COLO829 (cell line): ENCODE results near the gene CREG1.
"Not testable (repeated sequence)": the region's sequence is repeated elsewhere in the genome, so short reads cannot be mapped to it uniquely, and the experiment has no call there.

Experiments
- DNase-seq: peaks from one replicate; pipeline ENCODE4 v3.0.0; 2012; ENCODE audit warnings: low spot score

The CREG1 gene

DNA sequence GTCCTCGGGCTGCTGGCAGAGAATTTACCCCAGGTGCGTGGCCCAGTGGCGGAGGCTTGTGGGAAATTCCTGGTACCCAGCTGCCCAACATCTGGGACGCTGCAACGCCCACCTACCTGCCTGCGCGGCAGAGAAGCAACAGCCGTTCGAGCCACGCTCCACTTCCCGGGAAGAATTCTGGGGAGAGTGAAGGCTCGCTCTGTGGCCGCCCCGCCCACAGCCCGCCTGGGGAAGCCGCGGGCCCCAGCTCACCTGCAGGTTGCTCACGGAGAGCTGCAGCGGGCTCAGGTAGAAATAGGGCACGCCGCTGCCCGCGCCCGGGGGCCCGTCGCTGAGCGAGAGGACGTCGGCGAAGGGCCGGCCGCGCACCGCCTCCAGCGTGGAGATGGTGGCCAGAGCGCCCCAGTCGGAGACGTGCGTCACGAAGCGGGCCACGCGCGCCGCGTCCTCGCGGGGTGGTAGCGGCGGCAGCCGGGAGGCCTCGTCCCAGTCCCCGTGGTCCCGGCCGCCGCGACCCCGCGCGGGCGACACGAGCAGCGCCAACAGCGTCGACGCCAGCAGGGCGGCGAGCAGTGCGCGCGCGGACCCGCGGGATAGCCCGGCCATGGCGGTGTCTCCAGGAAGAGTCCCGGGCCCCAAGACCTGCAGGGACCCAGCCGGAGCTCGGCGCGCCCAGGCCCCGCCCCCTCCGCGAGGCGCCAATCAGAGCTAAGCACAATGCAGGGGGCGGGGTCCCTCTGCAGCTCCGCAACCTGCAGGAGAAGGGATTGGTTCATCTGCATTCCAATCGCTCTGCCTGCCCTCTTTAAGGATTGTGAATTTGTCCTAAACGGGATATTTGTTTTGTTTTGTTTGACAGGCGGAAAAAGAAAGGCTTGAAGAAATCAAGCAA is at the start of gene CREG1:
Gene CREG1 (minus strand): TSS at position 627 of the 892 bp plus-strand sequence.
- peak; percentile 95 for DNase-seq

DNA sequence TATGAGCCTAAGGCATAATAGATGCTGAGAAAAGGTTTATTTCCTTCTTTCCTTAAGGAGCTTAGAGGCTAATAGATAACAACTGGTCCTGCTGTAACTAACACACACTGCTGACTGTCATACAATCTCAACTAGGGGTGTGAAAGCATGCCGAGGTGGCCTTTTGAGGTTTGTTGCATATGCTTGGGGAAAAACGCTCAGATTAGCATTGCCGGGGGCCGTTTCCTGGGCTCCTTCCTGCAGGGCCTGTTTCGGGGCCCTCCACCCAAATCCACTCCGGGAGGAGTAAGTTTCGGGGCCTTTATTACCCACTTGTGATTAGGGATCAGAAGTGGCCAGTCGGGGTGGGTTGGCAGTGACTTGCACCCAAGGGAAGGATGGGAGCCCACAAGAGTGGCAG is 49.3 kb upstream of the CREG1 start:
- no peak for DNase-seq

DNA sequence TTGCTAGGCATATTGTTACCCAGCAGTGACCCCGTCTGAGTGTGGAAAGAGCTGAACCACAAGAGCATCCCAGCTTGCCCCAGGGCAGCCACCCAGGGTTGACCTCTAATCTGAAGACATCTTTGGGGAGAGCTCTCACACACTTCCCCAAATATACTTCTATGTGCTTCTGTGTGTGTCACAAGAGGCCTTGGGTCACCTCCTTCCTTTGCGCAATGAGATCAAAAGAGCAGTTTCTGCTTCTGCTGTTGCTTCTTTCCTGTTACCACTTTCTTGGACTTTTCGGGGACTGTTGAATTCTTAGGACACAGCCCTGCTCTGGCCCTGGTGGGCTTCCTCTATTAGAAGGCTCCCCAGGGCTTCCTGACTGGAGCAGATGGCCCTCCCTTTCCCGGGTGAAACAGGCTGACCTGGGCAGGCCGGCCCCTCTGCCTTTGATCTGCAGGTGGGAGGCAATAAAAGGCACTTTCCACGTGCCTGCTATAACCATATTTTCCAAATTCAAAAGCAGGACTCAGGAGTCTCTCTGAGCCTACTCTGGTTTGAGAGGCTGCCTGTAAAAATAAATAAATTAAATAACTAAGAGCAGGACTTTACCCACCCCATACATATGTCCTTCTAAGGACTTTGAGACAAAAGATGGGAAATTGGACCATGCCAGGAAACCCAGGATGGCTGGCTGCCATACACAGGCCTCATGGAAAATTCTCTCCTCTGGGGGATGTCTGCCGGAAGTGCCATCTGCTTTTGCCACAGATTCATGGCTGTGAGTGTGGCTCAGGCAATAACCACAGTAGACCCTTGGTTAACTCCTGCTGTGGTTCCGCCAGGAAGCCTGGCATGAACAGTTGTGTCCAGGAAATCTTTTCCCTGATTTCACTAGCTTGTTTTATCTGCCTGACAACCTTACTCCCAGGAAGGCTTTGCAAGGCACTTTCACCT is 48.2 kb upstream of the CREG1 start:
- DNase-seq, result no peak

- peak; percentile 37 for DNase-seq
Observed at GRCh38 chr1:167599957-167600581, 46.5 kb upstream of the CREG1 start.

- DNase-seq, result no peak
Observed at GRCh38 chr1:167594822-167595221, 41.3 kb upstream of the CREG1 start.

- DNase-seq, result no peak
Observed at GRCh38 chr1:167593860-167594259, 40.3 kb upstream of the CREG1 start.

DNA sequence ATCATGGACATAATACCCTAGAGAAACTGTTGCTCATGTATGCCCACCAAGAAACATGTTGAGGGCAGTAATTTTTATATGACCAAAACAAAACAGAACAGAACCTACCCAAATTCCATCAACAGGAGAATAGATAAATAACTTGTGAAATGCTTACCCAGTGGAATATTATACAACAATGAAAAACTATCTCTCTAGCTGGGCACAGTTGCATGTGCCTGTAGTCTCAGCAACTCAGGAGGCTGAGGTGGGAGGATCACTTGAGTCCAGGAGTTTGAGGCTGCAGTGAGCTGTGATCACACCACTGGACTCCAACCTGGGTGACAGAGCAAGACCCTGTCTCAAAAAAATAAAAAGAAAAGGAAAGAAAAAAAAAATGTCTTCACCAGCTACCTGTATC is 38.9 kb upstream of the CREG1 start:
- no peak for DNase-seq

DNA sequence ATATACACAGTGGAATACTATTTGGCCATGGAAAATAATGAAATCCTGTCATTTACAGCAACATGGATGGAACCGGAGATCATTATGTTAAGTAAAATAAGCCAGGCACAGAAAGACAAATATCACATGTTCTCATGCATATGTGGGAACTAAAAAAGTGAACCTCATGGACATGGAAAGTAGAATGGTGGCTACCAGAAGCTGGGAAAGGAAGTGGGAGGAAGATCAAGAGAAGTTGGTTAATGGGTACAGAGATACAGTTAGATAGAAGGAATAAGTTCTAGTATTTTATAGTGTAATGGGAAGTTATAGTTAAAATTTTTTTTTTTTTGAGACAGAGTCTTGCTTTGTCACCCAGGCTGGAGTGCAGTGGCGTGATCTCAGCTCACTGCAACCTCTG is 34.8 kb upstream of the CREG1 start:
- no peak for DNase-seq

DNA sequence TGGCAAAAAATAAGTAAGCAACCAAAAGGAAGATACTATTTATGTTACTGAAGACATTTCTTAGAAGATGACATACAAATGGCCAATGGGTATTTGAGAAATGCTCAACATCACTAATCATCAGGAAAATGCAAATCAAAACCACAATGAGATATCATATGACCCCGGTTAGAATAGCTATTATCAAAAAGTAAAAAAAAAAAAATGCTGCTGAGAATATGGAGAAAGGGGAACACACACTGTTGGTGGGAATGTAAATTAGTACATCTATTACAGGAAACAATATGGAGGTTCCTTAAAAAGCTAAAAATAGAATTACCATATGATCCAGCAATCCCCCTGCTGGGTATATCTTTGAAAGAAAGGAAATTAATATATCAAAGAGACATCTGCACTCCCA is 34.3 kb upstream of the CREG1 start:
- no peak for DNase-seq

DNA sequence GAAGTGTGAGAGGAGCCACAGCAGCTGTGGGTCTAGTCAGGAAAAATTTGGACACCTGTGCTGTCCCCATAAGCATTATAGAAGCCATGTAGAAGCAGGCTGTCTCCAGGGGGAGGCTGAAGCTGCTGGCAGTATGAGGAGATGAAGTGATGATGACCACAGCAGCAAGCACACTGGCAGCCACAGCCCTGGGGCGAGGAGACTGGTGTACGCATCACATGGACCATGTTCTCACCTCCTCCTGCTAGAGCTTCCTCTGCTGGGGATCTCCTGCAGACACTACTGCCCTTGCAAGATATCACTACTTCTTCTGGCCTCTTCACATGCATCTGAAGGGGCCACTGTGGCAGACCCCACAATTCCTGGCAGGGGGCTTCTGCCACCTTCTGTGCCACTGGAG is 33.8 kb upstream of the CREG1 start:
- DNase-seq, result no peak

- DNase-seq, result no peak
Observed at GRCh38 chr1:167584581-167584980, 31.0 kb upstream of the CREG1 start.

DNA sequence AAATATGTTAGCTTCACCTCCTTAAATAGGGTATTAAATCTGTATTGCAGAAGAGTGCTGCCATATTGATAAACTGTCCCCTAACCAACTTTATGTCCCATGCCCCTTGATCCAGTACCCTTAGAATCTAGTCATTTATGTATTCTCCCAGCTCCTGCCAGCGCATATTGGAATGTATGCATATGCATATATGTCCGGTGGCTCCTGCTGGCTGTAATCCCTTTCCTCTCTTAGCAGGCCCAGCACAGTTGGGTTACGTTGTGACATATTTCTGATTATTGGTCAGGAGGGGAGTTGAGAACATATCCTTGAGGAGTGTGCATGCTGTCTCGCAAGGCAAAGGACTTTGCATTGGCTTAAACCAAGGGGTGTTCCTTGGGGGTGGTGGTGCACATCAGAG is 29.2 kb upstream of the CREG1 start:
- DNase-seq, result no peak

GRCh38 chr1:167582064-167582463 is 28.5 kb upstream of the CREG1 start:
- no peak for DNase-seq

GRCh38 chr1:167579986-167580385 is 26.4 kb upstream of the CREG1 start:
- no peak for DNase-seq

GRCh38 chr1:167578939-167579521 is 25.5 kb upstream of the CREG1 start:
- no peak for DNase-seq

DNA sequence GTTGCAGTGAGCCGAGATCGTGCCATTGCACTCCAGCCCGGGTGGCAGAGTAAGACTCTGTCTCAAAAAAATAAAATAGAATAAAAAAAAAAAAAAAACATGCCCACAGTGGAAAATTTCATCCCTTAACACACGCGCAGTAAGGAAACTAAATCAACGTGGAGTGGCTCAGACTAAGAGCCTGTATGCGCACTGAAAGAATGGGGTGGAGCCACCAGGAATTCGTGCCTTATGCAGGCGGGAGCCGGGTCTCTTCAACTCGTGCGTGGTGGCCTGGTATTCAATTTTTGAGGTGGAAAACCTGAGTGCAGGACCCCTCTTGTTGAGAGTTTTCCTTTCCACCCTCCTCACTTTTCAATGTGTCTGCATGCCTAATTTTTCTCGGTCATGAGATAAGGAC is 22.1 kb upstream of the CREG1 start:
- no peak for DNase-seq

DNA sequence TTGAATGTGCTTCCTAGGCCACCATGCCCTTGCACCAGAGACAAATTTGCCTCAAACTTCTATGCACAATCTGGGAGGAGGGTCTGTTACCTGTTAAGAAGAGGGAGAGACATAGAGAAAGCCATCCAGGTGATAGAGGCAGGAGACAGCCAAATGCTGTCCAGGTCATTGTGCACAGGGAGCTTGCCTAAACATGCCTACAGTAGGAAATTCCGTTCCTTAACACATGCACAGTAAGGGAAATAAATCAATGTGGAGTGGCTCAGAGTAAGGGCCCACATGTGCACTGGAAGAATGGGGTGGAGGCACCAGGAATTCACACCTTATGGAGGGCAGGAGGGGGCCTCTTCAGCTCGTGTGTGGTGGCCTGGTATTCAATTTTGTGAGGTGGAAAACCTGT is 19.5 kb upstream of the CREG1 start:
- no peak for DNase-seq

- DNase-seq, result not testable (repeated sequence)
Observed at GRCh38 chr1:167570712-167571111, 17.1 kb upstream of the CREG1 start.

GRCh38 chr1:167567663-167568062 is 14.1 kb upstream of the CREG1 start:
- DNase-seq, result no peak

- no peak for DNase-seq
Observed at GRCh38 chr1:167566766-167567165, 13.2 kb upstream of the CREG1 start.

DNA sequence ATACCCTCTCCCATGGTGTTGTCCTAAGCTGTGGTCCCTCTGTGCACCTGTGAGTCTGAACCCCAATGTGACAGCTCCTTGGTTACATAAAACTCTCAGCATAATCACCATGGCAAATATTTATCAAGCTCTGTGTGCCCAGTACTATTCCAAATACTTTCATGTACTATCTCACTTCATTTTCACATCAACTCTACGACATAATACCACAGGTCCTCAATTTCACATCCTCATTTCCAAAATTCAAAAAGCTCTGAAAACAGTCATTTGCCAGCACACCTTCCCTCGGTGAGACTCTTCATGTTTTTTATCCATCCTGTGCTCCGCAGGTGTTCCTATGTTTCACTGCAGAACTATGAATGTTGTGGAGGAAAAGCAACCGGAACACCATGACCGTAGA is 12.4 kb upstream of the CREG1 start:
- DNase-seq, result no peak

DNA sequence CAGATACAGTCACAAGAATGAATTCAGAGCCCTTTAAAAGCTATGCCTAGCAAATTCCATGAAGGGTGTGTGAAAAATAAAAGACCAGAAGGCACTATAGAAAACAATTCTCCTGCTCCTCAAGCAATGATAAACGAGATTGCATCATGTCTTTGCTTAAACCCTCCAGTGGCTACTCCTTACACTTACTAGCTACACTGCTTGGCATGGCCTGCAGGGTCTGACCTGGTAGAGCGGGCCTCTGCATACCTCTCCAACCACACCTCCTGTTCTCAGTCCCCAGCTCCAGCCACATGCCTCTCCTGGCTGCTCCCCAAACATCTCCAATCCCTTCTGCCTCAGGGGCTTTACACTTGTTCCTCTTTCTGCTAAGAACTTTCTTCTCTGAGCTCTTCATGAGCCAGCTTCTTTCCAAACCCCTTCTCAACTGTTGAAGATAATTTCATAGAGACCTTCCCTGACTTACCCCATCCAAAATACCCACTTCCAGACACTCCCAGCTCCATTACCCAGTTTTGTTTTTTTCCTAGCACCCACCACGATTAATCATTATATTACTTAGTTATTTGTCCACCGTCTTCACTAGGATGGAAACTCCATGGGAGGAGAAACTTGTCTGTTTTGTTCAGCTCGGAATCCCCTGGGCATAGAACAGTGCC is 11.2 kb upstream of the CREG1 start:
- no peak for DNase-seq
